ENCODE data around the gene COL11A2.

DNA sequence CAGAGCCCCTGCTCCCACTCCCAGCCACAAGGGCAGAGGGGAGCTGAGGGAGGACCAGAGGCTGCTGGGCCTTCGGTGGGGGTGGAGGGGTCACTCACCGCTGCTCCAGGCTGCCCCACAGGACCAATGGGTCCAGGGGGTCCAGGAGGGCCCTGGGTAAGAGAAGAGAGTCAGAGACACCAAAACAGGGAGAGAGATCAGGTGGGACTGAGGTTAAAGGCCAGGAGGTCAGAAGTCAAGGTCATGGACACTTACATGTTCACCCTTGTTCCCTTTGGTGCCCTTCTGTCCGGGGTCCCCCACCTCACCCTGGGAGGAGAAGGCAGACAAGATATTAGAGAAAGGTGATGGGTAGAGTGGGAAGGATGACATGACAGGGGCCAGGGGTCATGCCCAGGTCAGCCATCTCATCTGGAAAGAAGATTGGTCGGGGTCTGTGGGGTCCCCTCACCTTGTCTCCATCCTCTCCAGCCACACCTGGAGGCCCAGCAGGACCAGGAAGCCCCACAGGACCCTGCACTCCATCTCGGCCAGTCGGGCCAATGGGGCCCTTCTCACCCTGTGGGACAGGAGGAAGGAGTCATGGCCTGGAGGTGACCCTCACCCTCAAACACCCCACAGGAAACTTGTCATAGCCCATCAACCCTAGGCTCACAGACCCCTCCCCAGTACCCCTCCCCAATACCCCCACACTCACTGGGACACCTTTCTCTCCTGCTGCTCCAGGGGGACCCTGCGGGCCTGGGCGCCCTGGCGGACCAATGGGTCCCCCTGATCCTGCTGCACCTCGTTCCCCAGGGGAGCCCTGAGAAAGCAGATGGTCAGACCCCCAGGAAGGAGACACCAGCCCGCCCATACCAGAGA lies 21.0 kb downstream of the COL11A2 start:
- TF ChIP-seq, protein P1, sequence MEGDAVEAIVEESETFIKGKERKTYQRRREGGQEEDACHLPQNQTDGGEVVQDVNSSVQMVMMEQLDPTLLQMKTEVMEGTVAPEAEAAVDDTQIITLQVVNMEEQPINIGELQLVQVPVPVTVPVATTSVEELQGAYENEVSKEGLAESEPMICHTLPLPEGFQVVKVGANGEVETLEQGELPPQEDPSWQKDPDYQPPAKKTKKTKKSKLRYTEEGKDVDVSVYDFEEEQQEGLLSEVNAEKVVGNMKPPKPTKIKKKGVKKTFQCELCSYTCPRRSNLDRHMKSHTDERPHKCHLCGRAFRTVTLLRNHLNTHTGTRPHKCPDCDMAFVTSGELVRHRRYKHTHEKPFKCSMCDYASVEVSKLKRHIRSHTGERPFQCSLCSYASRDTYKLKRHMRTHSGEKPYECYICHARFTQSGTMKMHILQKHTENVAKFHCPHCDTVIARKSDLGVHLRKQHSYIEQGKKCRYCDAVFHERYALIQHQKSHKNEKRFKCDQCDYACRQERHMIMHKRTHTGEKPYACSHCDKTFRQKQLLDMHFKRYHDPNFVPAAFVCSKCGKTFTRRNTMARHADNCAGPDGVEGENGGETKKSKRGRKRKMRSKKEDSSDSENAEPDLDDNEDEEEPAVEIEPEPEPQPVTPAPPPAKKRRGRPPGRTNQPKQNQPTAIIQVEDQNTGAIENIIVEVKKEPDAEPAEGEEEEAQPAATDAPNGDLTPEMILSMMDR (IDR thresholded peaks at IDR 0.05), result no peak
- TF ChIP-seq POLR2A (IDR thresholded peaks at IDR 0.05), result no peak
